GM12801 (cell line): Measurements from ENCODE around the gene DCAKD.

Experiments used
- TF ChIP-seq, protein P1 (sequence below): IDR thresholded peaks from one replicate; pipeline ENCODE4 v1.5.1; 2011; ENCODE audit warnings: control low read depth; ENCODE audit not compliant: insufficient read length; ENCODE audit errors: extremely low read depth

The DCAKD gene, protein sequence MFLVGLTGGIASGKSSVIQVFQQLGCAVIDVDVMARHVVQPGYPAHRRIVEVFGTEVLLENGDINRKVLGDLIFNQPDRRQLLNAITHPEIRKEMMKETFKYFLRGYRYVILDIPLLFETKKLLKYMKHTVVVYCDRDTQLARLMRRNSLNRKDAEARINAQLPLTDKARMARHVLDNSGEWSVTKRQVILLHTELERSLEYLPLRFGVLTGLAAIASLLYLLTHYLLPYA

DNA sequence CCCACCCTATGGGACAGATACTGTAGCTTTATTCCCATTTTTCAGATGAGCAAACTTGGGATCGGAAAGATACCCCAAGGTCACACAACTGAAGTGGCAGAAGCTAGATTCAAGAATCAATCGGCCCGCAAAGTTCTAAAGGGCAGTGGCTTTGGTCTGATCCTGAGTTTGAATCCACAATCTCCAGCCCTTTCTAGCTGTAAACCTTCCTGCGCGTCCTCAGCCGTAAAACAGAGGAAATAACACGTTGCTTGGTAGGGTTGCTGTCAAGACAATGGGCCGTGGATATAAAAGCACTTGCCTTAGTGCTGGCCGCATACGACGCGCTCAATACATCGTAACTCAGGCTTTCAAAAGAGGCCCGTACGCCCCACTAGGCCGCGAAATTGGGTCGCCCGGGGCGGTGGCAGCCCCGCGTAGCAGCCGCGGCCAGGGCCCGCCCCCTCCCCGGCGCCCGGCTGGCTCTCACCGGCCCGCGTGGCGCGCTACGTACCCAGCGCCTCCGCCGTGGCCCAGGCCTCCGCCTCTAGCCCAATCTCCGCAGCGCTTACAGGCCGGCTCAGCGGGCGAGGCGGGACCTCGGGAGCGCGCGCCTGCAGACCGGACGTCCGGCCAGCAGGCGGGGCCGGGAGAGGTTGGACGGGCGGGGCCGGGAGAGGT lies at the start of gene DCAKD:
Gene DCAKD, minus strand, starts transcription at position 573 of the 660 bp plus-strand sequence. CDS start 16,747 bp downstream, outside the sequence.
- TF ChIP-seq, protein P1, sequence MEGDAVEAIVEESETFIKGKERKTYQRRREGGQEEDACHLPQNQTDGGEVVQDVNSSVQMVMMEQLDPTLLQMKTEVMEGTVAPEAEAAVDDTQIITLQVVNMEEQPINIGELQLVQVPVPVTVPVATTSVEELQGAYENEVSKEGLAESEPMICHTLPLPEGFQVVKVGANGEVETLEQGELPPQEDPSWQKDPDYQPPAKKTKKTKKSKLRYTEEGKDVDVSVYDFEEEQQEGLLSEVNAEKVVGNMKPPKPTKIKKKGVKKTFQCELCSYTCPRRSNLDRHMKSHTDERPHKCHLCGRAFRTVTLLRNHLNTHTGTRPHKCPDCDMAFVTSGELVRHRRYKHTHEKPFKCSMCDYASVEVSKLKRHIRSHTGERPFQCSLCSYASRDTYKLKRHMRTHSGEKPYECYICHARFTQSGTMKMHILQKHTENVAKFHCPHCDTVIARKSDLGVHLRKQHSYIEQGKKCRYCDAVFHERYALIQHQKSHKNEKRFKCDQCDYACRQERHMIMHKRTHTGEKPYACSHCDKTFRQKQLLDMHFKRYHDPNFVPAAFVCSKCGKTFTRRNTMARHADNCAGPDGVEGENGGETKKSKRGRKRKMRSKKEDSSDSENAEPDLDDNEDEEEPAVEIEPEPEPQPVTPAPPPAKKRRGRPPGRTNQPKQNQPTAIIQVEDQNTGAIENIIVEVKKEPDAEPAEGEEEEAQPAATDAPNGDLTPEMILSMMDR, result no peak

DNA sequence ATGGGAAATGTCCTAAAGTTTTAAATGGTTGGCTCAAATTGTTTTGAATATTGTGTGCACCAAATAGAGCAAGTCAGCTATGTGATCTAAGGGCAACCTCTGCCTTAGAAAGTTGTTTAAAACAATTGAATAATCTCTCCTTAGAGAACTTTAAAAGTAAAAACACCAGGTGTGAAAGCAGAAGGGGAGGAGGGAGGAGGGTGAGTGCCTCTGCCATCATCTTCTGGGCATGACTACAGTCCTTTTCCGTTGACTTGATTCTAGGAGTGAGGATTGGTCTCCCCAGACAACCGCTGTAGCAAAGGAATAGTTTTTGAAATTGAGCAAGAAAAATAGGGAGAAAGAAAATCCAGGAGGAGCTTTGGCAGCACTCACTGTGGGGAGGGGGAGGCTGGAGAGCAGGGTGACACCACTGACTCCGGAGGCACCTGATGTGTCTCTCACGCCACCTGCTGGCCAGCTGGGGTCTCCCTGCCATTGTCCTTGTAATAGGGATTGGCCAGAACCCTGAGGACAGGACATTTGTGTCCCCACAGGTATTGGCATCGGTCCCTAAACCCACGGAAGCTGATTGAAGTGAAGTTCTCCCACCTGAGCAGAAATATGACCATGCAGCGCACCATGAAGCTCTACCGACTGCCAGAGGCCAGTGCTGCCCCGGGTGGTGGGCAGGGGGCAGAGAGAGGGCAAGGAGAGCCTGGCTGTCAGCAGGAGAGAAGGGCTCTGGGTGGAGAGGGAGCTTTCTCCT lies 47.6 kb upstream of the DCAKD start:
- TF ChIP-seq, protein P1, result no peak

DNA sequence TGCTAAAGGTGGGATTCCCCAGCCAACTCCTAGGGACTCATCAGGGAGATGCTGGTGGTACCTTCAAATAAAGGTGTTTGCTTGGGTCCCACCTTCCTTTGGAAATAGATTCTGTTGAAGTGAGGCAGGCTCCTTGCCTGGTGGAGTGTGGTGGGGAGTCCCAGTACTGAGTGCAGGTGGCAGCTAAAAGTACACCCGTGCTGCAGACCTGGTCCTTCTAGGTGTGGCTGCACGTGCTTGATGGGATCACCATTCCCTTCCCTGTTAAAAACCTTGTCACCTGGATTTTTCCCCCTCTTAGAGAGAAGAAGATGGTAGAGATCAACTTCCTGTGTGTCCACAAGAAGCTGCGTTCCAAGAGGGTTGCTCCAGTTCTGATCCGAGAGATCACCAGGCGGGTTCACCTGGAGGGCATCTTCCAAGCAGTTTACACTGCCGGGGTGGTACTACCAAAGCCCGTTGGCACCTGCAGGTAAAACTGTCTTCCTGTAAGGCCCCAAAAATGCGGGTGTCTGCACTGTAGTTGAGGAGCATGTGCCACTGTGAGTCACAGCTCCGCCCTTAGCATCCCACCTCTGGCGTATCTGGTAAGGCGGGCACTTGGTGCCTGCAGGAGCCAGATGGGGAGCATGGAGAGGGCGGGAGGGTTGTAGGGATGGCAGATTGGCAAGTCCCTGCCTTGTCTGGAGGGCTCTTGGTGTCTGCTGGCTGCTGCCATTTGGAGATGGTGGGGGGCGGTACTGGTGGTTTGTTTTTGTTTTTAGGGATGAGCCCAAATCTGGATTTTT lies 46.8 kb upstream of the DCAKD start:
- TF ChIP-seq, protein P1, result no peak

DNA sequence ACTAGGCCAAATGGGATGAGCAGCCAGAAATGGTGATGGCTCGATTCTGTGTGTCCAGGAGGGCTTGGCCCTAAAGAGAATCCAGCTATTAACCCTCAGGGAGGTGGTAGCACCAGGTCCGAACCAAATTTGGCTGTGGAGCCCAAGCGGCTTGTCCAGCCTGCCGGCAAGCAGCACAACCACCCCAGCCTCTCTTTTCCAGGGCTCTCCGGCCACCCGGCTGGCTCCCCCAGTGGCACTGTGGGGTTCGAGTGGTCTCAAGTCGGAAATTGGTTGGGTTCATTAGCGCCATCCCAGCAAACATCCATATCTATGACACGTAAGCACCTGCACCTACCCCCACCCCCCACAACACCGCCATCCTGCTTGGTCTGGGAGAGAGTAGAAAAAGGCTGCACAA lies 45.5 kb upstream of the DCAKD start:
- TF ChIP-seq, protein P1, result no peak

DNA sequence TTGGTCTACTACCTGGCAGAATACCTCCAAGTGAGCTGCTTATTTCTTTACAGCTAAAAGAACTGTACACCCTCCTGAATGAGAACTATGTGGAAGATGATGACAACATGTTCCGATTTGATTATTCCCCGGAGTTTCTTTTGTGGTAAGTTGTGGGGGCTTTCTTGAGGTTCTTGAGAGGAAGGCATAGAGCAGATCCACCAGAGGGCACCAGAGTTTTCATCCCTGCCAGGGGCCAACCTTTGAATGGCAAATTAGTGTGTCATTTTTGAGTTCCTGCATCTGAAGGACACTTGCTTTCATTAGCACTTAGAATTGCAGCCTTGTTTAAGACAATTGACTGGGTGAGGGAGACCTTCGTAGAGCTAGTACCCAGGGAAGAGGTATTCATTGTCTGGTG lies 44.7 kb upstream of the DCAKD start:
- TF ChIP-seq, protein P1, result no peak

DNA sequence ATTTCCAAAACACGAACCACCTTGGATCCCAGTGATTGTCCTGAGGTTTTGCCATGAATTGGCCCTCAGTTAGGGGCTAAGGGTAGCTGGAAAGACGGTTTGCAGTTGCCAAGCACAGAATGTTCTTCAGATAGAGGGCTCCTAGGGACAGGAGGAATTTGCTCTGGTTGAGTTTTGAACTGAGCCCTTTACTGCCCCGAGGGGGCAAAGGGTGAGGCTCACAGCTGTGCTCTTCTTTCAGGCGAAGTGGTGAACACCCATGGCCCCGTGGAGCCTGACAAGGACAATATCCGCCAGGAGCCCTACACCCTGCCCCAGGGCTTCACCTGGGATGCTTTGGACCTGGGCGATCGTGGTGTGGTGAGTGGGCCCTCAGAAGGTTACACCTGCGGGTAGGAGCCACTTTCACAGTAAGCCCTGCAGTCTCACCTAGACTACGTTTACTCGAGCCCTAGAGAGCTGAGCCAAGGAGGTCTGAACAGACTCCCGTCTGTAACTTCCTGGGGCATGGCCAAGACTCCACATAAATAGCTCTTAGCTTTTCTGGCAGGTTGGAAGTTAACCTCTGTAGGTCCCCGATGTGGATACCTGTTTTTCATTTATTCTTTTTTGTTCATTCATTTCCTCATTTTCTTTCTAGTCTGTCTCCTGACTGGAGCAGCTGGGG lies 42.1 kb upstream of the DCAKD start:
- TF ChIP-seq, protein P1, result no peak
